HG03025 (cell line): ENCODE results near the gene NCAM2.

Experiments
- ATAC-seq: cut with Tn5 transposase; IDR thresholded peaks from one replicate; pipeline ENCODE4 v1.9.1; 2021; ENCODE audit warnings: mild to moderate bottlenecking, moderate library complexity; ENCODE audit not compliant: unreplicated experiment, low FRiP score

Gene NCAM2

GRCh38 chr21:21163904-21164303 lies 165.7 kb downstream of the NCAM2 start:
- ATAC-seq: no peak

GRCh38 chr21:21165063-21165645 lies 166.9 kb downstream of the NCAM2 start:
- no peak for ATAC-seq

DNA sequence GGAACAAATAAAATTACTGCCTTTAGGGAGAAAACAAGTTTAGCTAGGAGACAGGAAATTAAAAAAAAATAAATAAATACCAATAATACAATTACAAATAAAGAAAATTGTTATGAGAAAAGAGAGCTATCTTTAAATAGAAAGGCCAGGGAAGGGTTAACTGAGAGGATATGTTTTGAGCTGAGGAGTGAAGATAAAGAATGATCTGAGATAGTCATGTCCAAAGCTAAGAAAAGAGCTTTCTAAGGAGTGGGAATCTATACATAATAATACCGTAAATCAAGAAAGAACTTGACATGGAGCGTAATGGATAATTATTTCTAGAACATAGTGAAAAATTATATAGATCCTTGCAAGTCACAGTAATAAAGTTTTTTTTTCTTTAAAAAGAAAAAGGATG lies 176.5 kb downstream of the NCAM2 start:
- no peak for ATAC-seq

DNA sequence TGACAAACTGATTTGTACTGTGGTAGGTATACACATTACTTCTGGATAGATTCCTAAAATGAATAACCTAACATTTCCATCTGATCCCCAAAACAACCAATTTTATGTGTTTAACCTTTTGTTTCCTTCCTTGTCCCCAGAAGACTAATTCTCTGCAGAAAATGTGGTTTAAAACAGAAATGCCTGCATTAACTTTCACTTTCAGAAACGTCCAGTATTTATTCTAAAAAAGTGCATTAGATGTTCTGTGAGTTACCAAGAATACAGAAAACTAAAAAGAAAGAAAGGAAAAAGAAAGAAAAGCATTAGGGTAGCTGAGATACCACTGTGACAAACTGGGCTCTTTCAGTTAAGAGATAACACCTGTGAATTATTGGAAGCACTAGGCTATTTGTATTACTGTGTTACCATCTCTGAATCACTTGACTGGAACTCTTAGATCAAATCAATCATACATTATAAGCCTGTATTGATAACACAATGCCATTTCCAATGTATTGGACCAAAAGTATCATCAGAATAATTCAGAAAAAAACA lies 177.7 kb downstream of the NCAM2 start:
- ATAC-seq: no peak

DNA sequence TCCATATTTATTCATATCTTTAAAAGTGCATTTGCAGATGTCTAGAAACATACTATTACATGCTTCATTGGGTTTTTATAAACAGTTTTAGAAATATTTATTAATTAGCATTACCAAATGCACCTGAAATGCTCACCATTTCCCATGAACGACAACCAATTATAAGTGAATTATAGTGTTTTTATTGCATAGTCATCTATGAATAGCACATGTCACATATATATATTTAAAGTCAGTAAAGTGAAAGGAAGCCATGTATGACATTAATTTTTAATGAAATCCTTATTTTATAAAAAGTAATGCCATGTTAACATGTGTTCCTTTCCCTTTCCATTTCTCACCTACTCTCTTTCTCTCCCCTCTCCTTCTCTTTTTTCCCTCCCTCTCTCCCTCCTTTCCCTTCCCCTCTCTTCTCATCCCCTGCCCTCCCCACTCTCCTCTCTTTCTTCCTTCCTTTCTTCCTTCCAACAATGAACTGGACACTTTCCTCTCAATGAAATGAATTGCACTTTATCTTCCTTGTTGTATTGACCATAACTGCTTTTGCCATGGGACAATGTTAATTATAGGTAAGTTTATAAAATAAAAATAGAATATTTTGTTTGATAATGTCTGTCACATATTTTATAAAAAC lies 179.3 kb downstream of the NCAM2 start:
- no peak for ATAC-seq

- no peak for ATAC-seq
Observed at GRCh38 chr21:21179619-21180298, 181.6 kb downstream of the NCAM2 start.

- ATAC-seq: no peak
Observed at GRCh38 chr21:21182401-21183010, 184.3 kb downstream of the NCAM2 start.

- ATAC-seq: no peak
Observed at GRCh38 chr21:21183092-21183491, 184.9 kb downstream of the NCAM2 start.

DNA sequence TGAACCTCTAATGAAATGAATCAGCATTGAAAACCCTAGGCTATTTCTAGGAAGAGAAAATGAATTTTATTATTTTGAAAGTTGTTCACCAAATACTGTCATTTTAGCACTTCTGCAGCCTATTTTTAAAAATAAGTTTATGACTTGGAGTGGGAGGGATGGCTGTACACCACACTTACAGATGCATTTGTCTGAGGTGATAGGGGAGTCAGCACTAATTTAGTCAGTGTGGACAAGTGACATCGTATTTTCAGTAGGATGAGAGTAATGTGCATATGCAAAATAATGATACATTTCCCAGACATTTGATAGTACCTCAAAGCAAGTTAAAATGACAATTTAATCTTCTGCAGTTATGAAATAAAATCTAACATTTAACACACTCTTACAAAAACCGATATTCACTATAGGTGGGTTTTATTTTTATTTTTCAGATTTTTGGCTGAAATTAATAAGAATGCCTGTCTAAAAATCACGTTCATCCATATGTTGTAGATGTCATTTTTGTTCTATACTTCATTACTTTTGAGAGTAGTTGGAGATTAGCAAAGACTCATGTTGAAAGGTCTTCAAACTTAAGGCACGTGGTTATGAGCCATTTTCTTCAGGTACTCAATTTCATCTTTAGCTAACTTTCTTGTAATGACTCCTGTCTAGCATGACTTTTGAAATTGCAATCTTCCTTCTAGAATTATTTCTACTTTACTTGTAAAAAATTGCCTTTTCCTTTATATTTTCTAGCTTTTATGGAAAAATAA lies 186.7 kb downstream of the NCAM2 start:
- ATAC-seq: no peak

GRCh38 chr21:21187579-21187978 lies 189.4 kb downstream of the NCAM2 start:
- no peak for ATAC-seq

GRCh38 chr21:21188513-21189195 lies 190.4 kb downstream of the NCAM2 start:
- no peak for ATAC-seq

GRCh38 chr21:21195417-21195943 lies 197.3 kb downstream of the NCAM2 start:
- no peak for ATAC-seq

GRCh38 chr21:21196087-21196486 lies 197.9 kb downstream of the NCAM2 start:
- no peak for ATAC-seq

DNA sequence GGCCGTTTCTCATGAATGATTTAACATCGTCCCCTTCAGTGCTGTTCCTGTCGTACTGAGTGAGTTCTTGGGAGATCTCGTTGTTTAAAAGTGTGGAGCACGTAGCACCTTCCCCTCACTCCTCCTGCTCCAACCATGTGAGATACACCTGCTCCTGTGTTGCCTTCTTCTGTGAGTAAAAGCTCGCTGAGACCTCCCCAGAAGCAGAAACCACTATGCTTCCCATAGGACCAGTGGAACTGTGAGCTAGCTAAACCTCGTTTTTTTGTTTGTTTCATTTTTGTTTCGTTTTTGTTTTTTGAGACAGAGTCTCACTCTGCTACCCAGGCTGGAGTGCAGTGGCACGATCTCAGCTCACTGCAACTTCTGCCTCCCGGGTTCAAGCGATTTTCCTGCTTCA lies 198.6 kb downstream of the NCAM2 start:
- no peak for ATAC-seq

DNA sequence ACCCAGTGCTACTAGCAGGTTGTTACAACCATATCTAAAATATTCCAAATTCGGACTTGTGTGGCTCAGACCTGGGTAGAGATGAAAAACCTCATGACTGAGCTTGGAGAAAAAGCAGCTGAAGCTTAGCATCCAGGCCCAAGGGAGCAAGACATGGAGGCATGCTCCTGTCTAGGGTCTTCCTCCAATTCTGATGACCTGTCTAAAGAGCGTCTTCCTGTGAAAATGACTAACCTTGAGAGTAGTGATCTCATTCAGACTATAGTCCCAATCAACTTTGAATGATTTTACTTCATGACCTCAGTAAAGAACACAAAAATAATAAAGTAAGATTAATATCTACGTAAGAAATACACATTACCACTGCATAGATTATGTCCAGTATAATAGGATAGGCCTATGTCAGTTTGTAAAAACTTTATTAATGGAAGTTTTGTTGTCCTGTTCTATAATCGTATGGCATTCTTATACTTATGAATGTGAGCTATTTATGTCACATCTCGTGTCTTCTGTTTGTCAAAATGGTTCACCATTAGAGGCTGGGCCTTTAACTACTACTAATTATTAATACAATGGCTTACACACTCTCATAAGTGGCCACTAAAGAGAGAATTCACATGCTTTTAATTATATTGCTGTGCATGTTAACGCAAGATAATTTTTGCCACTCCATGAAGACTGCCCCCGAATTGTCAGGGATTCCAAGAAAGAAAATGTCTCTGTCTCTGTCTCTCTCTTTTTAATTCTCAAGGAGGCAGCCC lies 201.3 kb downstream of the NCAM2 start:
- ATAC-seq: no peak

- no peak for ATAC-seq
Observed at GRCh38 chr21:21200103-21200938, 202.1 kb downstream of the NCAM2 start.

DNA sequence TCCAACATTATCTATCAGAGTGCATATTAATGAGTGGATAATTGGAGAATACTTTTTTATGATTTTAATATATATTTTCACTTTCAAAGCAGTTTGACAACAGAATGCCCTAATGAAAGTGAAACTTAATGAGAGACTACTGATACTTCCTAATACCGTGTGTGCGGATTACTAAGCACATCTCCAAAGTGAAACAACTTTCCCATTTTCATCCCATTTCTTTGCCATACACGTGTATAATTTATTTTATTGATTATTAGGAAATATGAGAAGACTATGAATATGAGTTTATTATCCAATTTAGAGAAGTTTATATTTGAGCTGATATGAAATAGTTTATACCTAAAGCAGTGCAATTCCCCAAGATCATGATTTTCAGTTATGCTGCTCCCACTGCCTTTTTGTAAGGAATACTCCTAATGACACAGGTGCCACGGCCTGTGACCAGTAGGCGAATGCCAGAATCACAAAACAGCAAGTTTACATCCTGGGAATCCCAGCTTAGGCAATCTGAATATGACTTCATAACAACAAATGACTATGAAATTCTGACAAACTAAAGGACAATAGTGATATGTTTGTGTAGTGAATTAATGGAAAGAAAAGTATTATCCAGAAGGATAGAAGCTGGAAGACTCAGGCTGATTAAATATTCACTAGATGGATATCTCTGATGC lies 202.9 kb downstream of the NCAM2 start:
- no peak for ATAC-seq
